HAP-1 (cell line): ENCODE results near the gene HLA-DOB.

Source experiments
- DNase-seq, 2 experiments: peaks; one replicate each; pipeline ENCODE4 v3.0.0-alpha.2; 2016 to 2020; ENCODE audit warnings: low spot score in 2 of 2
- H3K27me3 ChIP-seq: fragments of 250-450 bp; sonication (Bioruptor Pico); 2 replicates; pipeline ENCODE4 v1.5.1; 2020; ENCODE audit warnings: low read depth, mild to moderate bottlenecking, moderate library complexity
- H3K36me3 ChIP-seq: fragments of 250-450 bp; sonication (Bioruptor Pico); replicated peaks from 2 replicates; pipeline ENCODE4 v1.5.1; 2020; ENCODE audit warnings: mild to moderate bottlenecking
- H3K4me1 ChIP-seq: fragments of 250-450 bp; sonication (Bioruptor Pico); 2 replicates; pipeline ENCODE4 v1.5.1; 2020; ENCODE audit warnings: mild to moderate bottlenecking
- H3K4me3 ChIP-seq: fragments of 250-450 bp; sonication (Bioruptor Pico); 2 replicates; pipeline ENCODE4 v1.5.1; 2020; ENCODE audit warnings: mild to moderate bottlenecking, moderate library complexity
- H3K9me3 ChIP-seq: fragments of 250-450 bp; sonication (Bioruptor Pico); 2 replicates; pipeline ENCODE4 v1.5.1; 2020; ENCODE audit warnings: mild to moderate bottlenecking, moderate library complexity
- in situ Hi-C: fragments of 300-500 bp; cut with MboI; formaldehyde crosslinking; loops from 3 replicates; pipeline ENCODE4 v1.14.3; 2020; ENCODE audit warnings: low sequenced_read_pairs, inconsistent platforms, mixed read lengths

HLA-DOB gene

DNA sequence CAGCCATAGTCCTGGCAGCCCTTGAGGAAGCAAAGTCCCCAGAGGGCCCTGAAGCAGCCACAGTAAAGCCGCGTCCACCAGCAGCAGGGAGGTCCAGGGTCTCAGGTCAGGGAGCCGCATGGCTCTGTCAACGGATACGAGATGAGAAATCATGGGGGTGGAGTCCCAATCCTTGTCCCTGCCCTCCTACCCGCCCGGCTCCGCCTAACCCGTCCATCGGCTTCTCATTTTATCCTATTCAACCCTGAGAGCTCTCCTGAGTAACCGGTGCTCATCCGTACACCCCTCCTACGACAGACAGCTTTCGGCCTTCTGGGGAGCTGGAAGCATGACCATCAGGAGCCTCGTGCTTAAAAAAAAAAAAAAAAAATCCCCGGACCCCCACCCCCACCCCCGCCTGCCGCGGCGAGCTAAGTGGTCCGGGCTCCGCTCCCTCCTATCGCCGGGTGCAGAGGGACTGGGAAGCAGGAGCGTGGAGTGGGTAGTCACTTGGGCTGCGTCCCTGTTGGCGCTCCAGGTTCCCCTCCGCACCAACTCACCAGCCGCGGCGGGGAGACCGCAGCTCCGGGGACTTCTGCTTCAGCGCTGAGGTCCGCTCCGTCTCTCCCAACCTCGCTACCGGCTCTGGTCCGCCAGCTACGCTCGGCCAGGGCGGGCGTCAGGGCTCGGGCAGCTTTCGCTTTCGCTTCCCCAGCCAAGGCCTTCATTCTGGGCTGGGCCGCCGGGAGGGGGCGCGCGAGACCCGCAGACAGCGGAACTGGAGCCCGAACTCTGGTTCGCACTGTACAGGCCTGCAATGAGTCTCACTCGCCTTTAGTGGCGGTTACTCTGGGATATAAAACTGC, 21.5 kb upstream of the HLA-DOB start, which contains the start of gene TAP2:
TAP2 (minus strand) TSS at position 626 of the 845 bp plus-strand sequence; CDS start at position 120, 506 bp downstream.
- no peaks in the 10 kb centered on the region for H3K9me3 ChIP-seq
- peak within 1 kb of the TSS; percentile 81 for H3K4me3 ChIP-seq
- H3K36me3 ChIP-seq = peaks cover 6% of the 10 kb centered on the region
- H3K4me1 ChIP-seq = peaks cover 16% of the 10 kb centered on the region
- peak; percentile 90 to 96 for DNase-seq
- H3K27me3 ChIP-seq = no peaks in the 10 kb centered on the region
- in situ Hi-C loops = no loop called here

- Histone ChIP-seq H3K4me3 (peak overlapping the region; percentile 81), H3K27me3 (no peaks in the 10 kb centered on the region), H3K9me3 (no peaks in the 10 kb centered on the region), H3K36me3 (peaks cover 6% of the 10 kb centered on the region), H3K4me1 (peaks cover 16% of the 10 kb centered on the region)
- DNase-seq = no peak
- in situ Hi-C loops = no loop called here
Measured at GRCh38 chr6:32837651-32838113, 20.9 kb upstream of the HLA-DOB start.

DNA sequence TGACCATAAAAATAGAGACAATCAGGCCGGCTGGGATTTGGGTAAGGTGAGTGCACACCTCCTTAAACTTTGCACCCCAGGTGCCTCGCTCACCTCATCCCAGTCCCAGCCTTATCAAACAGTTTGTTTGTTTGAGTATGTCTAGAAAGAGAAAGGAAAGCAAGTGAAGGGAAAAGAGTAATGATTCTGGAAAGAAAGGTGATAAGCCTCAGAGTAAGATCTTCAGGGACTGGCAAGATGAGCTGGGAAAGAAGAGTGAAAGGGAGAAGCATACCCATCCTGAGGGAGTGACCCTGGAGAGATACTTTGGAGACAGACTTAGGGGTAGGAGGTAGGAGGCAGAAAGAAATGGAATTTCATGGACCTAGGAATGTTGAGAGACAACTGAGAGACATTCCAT, 20.1 kb upstream of the HLA-DOB start:
- no peaks in the 10 kb centered on the region for H3K9me3 ChIP-seq
- H3K4me1 ChIP-seq = peaks cover 16% of the 10 kb centered on the region
- no peak for DNase-seq
- in situ Hi-C loops = no loop called here
- peak overlapping the region; percentile 81; the same call in 1 of the 2 replicates for H3K4me3 ChIP-seq
- H3K27me3 ChIP-seq = no peaks in the 10 kb centered on the region
- peaks cover 6% of the 10 kb centered on the region for H3K36me3 ChIP-seq

GRCh38 chr6:32835167-32835893, 18.5 kb upstream of the HLA-DOB start:
- DNase-seq = no peak
- Histone ChIP-seq H3K36me3 (peaks cover 15% of the 10 kb centered on the region), H3K4me3 (no peak overlapping the region), H3K27me3 (no peaks in the 10 kb centered on the region), H3K4me1 (peaks cover 16% of the 10 kb centered on the region), H3K9me3 (no peaks in the 10 kb centered on the region)
- in situ Hi-C loops = no loop called here

DNA sequence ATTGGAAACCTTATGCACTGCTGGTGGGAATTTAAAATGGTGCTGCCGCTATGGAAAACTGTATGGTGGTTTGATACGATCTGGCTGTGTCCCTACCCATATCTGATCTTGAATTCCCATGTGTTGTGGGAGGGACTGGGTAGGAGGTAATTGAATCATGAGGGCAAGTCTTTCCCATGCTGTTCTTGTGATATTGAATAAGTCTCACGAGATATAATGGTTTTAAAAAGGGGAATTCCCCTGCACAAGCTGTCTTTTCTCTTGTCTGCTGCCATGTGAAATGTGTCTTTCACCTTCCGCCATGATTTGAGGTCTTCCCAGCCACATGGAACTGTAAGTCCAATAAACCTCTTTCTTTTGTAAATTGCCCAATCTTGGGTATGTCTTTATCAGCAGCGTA, 16.9 kb upstream of the HLA-DOB start:
- H3K27me3 ChIP-seq = no peaks in the 10 kb centered on the region
- H3K36me3 ChIP-seq = peaks cover 20% of the 10 kb centered on the region
- H3K9me3 ChIP-seq = no peaks in the 10 kb centered on the region
- DNase-seq = no peak
- H3K4me1 ChIP-seq = peaks cover 16% of the 10 kb centered on the region
- H3K4me3 ChIP-seq = no peak overlapping the region
- in situ Hi-C loops = no loop called here

GRCh38 chr6:32832535-32832934, 15.7 kb upstream of the HLA-DOB start:
- in situ Hi-C loops = no loop called here
- H3K4me3 ChIP-seq = no peak overlapping the region
- peaks cover 13% of the 10 kb centered on the region for H3K4me1 ChIP-seq
- H3K36me3 ChIP-seq = peaks cover 20% of the 10 kb centered on the region
- H3K9me3 ChIP-seq = no peaks in the 10 kb centered on the region
- no peaks in the 10 kb centered on the region for H3K27me3 ChIP-seq
- no peak for DNase-seq

DNA sequence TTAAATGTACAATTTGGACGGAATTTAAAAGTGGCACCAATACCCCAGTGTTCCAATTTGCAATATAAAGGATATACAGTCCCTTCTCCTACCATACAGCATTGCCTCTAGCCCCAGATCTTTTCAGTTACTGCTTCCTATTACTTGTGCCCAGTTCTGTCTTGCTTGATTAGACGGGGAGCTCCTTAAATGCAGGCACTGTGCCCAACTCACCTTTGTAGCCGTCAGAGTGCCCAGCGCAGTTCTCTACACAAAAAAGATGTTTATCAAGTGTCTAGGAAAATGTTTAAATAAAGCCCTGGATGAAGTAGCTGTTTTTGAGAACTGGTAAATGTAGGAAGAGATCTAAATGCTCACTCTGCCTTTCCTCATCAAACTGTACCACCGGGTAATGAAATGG, 14.1 kb upstream of the HLA-DOB start:
- Histone ChIP-seq H3K36me3 (peaks cover 20% of the 10 kb centered on the region), H3K9me3 (no peaks in the 10 kb centered on the region)

DNA sequence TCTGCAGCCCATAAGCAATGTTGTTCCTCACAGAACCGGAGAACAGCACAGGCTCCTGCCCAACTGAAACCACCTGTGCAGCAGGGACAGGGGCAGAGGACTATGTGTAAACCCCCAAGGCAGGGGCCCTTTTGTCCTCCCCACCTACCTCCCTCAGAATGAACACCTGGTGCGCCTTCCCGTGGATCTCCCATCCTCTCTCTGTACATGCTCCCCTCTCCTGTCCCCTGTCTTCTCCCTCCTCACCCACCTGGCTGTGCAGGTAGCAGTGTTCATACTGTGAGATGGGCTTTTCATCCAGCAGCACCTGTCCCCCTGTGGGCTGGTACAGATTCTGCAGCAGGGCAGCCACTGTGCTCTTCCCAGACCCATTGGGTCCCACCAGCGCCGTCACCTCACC, 13.2 kb upstream of the HLA-DOB start:
- Histone ChIP-seq H3K36me3 (peaks cover 20% of the 10 kb centered on the region), H3K4me1 (no peaks in the 10 kb centered on the region), H3K9me3 (no peaks in the 10 kb centered on the region), H3K27me3 (no peaks in the 10 kb centered on the region), H3K4me3 (no peak overlapping the region)
- no peak for DNase-seq
- in situ Hi-C loops = no loop called here

More for the DNA sequence above, 14.1 kb upstream of the HLA-DOB start:
- H3K4me3 ChIP-seq = no peak overlapping the region
- H3K4me1 ChIP-seq = no peaks in the 10 kb centered on the region
- no peaks in the 10 kb centered on the region for H3K27me3 ChIP-seq
- in situ Hi-C loops = no loop called here
- no peak for DNase-seq

- DNase-seq = no peak
- H3K27me3 ChIP-seq = no peaks in the 10 kb centered on the region
- H3K4me1 ChIP-seq = no peaks in the 10 kb centered on the region
- in situ Hi-C loops = no loop called here
- H3K9me3 ChIP-seq = no peaks in the 10 kb centered on the region
- peaks cover 18% of the 10 kb centered on the region for H3K36me3 ChIP-seq
- no peak overlapping the region for H3K4me3 ChIP-seq
Measured at GRCh38 chr6:32829495-32829894, 12.7 kb upstream of the HLA-DOB start.

GRCh38 chr6:32827025-32827424, 10.2 kb upstream of the HLA-DOB start:
- in situ Hi-C loops = no loop called here
- Histone ChIP-seq H3K4me1 (no peaks in the 10 kb centered on the region), H3K36me3 (peaks cover 14% of the 10 kb centered on the region), H3K4me3 (no peak overlapping the region), H3K27me3 (no peaks in the 10 kb centered on the region), H3K9me3 (no peaks in the 10 kb centered on the region)
- DNase-seq = no peak

DNA sequence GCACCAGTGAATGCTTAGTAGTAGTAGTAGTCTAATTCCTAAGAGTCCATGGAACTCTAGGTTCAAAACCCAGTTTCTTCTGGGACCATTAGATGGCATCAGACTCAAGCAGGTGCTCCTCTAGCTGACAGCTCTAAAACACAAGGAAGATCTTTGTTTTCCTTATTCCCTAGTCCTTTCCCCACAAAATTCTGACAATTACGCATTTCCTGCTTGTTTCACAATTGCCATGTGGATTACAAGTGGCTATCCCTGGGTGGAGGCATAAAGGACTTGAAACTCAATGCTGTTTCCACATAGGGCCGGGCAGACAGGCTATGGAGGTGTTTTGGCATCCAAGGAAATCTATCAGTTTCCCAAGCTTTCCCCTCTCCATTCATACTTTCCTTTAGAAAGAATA, 9.2 kb upstream of the HLA-DOB start:
- no peak for DNase-seq
- Histone ChIP-seq H3K4me1 (no peaks in the 10 kb centered on the region), H3K36me3 (peaks cover 11% of the 10 kb centered on the region), H3K4me3 (no peak overlapping the region), H3K27me3 (no peaks in the 10 kb centered on the region), H3K9me3 (no peaks in the 10 kb centered on the region)
- in situ Hi-C loops = no loop called here

- H3K36me3 ChIP-seq = no peaks in the 10 kb centered on the region
- no peak overlapping the region for H3K4me3 ChIP-seq
- H3K4me1 ChIP-seq = peaks cover 7% of the 10 kb centered on the region
- H3K9me3 ChIP-seq = no peaks in the 10 kb centered on the region
- H3K27me3 ChIP-seq = no peaks in the 10 kb centered on the region
- in situ Hi-C loops = no loop called here
- no peak for DNase-seq
Measured at GRCh38 chr6:32819729-32820128, 2.9 kb upstream of the HLA-DOB start.

DNA sequence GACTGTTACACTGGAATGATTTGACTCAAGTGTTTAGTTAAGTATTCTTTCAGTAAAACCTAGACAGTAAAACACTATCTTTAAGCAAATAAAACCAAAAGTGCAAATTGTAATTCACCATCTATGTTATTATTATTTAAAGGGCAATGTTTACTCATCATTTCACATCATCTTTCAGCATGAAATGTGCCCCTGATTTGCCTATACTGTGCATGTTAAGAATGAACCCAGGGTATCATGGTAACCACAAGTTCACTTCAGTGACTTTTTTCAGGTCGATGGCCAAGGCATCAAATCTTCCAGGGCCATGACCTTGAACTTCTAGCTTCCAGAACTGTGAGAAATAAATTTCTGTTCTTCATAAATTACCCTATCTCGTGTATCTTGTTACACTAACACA, 2.1 kb upstream of the HLA-DOB start:
- Histone ChIP-seq H3K4me3 (no peak overlapping the region), H3K27me3 (no peaks in the 10 kb centered on the region), H3K4me1 (peaks cover 7% of the 10 kb centered on the region), H3K36me3 (no peaks in the 10 kb centered on the region), H3K9me3 (no peaks in the 10 kb centered on the region)
- in situ Hi-C loops = no loop called here
- DNase-seq = no peak

GRCh38 chr6:32815996-32816395, 806 bp downstream of the HLA-DOB start:
- H3K36me3 ChIP-seq = no peaks in the 10 kb centered on the region
- H3K4me3 ChIP-seq = no peak overlapping the region
- no peaks in the 10 kb centered on the region for H3K27me3 ChIP-seq
- in situ Hi-C loops = no loop called here
- peaks cover 7% of the 10 kb centered on the region for H3K4me1 ChIP-seq
- H3K9me3 ChIP-seq = no peaks in the 10 kb centered on the region
- DNase-seq = no peak
